NCI-H128 (cell line): Measurements from ENCODE around the gene CR1L.
"Not testable (repeated sequence)": the region's sequence is repeated elsewhere in the genome, so short reads cannot be mapped to it uniquely, and the experiment has no call there.

Experiments
- DNase-seq: peaks from one replicate; lab custom pipeline; 2025; ENCODE audit not compliant: unreplicated experiment; lab: John Stamatoyannopoulos, UW

Gene CR1L

DNA sequence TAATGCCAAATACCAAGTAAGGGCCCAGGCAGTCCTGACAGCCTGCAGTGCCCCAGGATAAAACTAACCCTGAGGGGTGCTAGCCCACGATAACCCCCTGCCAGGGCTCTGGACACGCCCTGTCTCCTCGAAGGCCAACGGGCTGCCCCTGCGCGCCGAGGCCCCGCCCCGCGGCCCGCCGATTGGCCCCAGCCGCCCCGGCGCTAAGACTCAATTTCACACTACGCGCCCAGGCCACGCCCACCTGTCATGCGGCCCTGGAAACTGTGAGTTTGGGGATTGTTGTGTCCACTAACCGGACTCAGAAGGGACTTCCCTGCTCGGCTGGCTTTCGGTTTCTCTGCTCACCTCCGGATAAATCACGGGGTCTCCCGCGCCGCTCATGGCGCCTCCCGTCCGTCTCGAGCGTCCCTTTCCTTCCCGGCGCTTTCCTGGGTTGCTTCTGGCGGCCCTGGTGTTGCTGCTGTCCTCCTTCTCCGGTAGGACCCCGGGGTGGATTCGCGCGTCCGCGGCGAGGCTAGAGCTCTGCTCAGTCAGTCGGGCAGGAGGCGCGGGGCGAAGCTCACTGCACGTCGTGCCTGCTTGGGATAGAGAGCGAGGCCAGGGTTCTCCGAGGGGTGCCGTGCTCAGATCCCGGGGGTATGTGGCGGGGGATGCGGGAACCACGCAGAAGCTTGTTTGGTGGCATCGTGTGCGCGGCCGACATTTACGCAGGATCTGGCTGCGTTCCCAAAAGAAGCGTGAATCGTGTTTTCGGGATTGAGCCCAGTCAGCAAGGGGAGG lies at the start of gene CR1L:
Gene CR1L, plus strand, starts transcription at position 282 of the 783 bp plus-strand sequence. Its CDS starts 101 bp downstream, at position 383.
- DNase-seq: no peak

DNA sequence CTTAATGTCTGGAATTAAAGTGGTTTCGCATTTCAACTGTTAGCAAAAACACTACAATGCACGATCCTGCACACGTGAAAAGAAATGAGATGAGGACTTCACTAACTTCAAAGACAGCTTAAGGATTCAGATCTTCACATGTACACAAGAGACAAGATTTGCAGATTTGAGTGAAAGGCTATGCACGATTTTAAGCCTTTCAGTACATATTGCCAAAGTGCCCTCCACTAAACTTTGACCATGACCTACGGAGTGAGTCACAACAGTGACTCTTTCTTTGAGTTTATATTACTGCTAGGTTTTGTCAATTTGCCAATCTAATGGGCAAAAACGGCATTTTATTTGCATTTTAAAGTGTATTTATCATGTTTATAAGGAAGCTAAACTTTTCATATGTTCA lies 41.2 kb upstream of the CR1L start:
- no peak for DNase-seq

DNA sequence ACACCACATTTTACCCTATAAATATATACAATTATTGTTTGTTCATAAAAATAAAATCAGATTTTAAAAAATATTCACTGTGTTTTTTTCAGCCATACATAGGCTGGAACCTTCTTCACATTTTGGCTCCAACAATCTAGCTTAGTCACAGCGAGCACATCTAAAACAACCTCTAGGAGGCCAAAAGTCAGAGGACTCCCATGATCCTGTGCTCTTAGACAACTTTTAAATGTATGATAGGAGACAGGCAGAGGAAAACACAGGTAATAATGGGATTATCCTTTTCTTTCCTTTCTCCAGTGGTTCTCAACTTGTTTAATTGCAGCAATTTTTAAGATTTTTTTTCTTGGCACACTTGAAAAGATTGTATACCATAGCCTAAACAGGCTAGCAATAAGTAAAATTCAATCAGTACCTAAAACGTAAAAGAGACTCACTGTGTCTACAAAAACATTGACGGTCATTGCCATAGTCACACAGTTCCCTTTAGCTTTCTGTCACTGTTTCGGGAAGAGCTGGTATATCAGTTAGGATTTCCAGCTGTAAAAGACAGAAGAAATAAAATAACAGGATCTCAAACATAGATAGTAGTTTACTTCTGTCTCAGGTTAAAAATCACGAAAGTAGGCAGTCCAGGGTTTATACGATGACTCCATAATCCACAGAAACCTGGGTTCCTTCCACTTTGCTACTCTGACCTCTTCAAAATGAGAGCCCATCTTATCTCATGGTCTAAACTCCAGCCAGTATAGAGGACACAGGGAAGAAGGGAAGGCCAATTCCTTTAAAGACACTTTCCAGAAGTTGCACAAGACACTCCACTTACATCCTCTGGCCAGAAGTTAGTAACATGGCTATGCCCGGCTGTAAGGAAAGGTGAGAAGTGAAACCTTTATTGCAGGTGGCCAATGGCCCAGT lies 39.2 kb upstream of the CR1L start:
- DNase-seq: no peak

DNA sequence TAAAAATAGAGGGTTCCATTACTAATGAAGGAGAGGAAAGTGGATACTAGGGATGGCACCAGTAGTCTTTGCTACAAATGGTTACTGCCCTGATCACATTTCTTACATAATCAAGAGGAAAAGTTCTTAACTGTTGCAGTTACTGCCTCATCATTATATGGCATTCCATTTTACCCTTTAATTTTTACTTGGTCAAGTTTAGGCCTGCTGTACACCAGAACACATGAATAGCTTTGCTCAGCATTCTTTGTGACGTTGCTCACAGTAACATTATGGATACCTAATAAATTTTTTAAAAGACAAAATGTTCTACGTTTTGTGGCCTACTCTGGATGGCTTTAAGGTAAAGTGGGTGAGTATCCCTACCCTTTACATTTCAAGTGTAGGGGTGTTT lies 38.6 kb upstream of the CR1L start:
- no peak for DNase-seq

DNA sequence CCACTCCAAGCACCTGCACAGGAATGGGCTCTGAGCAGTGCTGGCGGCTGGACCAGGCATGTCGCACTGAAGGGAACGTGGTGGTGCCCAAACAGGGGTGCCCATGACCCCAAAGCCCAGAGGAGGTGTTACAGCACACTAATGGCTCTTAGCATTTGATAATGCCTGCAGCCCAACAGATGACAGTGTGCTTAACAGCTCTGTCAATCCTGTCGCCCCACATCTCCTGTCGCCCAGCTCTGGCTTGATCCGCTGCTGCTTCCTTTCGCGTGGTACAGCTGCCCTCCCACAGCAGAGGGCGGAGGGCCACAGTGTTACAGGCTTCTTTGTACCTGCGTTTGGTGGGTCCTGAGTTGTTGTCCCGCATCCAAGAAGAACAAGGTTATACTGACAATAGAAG lies 32.2 kb upstream of the CR1L start:
- DNase-seq: no peak

DNA sequence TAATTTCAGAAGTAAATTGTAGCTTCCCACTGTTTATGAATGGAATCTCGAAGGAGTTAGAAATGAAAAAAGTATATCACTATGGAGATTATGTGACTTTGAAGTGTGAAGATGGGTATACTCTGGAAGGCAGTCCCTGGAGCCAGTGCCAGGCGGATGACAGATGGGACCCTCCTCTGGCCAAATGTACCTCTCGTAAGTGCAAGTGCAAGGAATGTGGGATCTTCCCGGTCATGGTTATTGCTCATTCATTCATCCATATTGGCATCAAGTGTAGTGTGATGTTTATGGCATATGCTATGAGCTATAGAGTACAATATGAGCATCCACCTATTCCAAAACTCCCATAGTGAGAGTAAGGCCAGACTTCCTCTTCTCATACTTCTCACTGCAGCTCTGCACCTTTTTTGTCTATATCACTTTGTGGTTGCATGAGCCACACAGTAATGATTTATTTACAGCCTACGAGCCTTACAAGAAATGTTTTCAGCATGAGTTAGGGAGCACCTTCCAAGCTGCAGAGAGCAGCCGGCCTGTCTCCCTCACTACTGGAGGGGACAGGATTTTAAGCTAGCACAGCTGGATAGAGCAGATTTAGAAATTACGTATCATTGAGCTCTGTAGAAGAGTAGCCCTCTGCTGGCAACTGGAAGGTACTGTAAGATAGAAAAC lies 24.9 kb upstream of the CR1L start:
- DNase-seq: no peak

DNA sequence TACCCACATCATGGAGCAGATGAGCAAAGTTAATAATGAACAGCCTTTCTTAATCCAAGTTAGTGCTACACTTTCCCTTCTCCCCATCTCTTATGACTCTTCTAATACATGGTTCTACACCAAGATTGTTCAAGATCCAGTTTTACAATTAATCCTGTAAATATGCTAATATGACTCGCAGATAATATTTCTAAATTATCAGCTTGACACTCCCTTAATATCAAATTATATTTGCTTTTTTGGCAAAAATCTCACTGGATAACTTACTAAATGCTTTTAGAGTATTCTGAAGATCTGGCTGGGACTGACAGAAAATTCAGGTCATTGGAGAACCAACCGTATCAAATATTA lies 24.4 kb upstream of the CR1L start:
- no peak for DNase-seq

DNA sequence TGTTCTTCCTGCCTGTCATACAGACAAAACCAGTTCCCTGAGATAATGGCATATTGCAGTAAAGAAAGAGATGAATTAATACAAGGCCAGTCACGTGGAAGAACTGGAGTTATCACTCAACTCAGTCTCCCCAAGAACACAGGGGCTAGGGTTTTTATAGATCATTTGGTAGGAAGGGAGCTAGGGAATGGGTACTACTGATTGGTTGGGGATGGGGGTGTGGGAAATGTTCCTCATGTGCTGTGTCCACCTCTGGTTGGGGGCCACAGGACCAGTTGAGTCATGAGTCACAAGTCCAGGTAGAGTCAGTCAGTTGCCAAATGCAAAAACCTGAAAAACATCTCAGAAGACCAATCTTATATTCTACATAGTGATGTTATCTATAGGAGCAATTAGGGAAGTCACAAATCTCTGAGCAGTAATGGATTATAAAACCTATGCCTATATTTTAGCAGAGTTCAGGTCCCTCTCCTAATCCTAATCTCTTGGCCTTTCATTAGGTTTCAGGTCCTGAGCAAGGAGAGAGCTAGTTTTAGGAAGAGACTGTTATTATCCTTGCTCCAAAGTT lies 19.3 kb upstream of the CR1L start:
- DNase-seq: not testable (repeated sequence)

DNA sequence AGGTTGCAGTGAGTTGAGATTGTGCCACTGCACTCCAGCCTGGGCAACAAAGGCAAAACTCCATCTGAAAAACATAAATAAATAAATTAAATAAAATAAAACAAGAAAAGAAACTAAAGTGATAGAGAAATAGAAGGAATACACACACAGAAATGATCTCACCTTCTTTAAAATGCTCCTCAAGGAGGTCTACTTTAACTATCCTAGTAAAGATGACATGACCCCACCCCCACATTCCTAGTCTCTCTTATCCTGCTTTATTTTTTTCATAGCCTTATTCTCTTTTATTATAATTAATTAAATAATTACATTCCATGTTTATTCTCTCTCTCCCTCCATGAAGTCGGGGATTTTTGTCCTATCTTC lies 18.0 kb upstream of the CR1L start:
- DNase-seq: no peak

DNA sequence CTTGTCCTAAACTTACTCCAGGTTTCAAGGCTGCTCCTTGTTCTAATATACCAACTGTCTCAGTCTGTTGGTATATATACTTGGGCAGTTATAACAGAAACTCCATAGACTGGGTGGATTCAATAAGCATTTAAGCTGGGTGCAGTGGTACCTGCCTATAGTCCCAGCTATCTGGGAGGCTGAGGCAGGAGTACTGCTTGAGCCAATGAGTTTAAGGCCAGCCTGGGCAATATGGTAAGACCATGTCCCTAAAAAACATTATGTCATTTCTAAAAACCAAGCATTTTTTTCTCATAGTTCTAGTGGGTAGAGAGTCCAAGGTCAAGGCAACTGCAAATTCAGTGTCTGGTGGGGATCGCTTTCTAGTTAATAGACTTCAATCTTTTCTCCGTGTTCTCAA lies 17.4 kb upstream of the CR1L start:
- no peak for DNase-seq

DNA sequence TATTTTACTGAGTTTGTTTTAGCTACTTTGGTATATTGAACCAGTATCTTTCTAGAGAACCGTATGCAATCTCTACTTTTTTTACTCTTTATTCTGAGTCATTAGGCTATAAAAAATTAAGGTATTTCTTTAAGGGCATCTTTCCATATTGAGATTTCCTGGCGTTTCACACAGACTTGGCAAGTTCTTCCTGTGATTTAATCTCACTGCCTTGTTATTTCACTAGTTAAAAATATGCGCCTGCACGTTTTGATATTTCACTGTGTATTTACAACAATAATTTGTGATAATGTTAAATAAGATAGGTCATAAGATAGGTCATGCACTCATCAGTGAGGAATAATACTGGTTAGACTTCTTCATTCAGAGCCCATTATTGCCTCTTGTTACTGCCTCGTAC lies 16.2 kb upstream of the CR1L start:
- DNase-seq: no peak

DNA sequence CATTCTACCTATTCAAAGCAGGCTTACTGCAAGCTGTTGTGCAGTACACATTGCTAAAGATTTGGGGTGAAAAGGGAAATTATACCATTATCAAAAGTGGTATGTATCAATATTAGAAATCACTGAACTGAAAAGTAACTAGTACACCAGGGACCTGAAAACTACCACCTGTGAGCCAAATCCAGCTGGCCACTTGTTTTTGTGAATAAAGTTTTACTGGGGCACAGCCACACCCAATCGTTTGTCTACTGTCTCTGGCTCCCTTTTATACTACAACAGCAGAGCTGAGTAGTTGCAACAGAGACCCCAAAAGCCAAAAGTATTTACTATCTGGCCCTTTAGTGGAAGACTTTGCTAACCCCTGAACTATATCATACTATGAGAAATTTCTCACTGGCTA lies 13.8 kb upstream of the CR1L start:
- DNase-seq: no peak

DNA sequence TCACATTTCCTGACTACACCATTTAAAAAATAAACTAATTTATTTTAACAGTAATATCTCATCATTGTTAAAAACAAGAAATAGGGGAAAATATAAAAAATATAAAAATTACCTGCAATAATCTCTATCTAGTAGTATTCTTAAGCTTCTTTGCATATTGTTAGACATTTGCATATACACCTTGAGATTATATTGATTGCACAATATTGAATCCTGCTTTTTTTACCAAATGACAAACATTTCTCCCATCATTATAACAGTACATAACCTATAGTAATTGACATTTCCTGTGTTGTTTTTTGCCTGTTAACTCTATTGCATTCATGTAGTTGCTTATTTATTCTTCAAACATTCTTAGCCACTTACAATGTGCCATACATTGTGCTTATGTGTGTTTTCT lies 11.7 kb upstream of the CR1L start:
- no peak for DNase-seq

DNA sequence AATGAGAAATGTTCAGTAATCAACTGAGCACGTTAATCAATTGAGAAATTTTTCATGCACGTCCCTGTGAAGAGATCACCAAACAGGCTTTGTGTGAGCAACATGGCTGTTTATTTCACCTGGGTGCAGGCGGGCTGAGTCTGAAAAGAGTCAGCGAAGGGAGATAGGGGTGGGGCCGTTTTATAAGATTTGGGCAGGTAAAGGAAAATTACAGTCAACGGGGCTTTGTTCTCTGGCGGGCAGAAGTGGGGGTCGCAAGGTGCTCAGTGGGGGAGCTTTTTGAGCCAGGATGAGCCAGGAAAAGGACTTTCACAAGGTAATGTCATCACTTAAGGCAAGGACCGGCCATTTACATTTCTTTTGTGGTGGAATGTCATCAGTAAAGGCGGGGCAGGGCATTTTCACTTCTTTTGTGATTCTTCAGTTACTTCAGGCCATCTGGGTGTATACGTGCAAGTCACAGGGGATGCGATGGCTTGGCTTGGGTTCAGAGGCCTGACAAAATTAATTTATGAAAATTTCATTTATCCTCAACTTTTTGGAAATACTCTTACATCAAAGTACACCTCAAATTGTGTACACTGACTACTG lies 11.1 kb upstream of the CR1L start:
- not testable (repeated sequence) for DNase-seq

DNA sequence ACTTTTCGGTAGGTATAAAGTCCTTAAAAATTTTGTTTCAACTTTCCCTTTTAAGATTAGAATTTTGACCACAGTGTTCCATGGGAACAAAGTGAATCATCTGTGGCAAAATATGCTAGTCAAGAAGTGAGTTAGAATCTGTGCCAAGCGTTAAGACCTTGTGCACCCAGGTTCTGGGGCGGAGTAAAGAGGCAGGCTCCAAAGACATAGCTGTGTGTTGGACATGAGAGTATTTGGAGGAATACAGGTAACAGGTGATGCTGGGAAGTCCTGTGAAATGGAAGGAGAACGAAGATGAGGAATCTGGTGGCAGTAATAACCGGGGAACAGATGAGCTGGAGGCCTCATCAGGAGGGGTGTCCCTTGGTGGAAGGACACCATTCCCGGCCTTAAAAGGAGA lies 10.6 kb upstream of the CR1L start:
- not testable (repeated sequence) for DNase-seq

DNA sequence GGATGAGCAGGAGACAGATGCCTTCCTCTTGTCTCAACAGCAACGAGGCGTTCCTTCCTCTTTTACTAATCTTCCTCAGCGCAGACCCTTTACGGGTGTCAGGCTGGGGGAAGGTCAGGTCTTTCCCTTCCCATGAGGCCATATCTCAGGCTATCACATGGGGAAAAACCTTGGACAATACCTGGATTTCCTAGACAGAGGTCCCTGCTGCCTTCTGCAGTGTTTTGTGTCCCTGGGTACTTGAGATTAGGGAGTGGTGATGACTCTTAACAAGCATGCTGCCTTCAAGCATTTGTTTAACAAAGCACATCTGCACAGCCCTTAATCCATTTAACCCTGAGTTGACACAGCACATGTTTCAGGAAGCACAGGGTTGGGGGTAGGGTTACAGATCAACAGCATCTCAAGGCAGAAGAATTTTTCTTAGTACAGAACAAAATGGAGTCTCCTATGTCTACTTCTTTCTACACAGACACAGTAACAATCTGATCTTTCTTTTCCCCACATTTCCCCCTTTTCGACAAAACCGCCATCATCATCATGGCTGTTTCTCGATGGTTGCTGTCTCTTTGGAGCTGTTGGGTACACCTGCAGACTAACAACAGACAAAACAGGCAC lies 9.3 kb upstream of the CR1L start:
- not testable (repeated sequence) for DNase-seq

DNA sequence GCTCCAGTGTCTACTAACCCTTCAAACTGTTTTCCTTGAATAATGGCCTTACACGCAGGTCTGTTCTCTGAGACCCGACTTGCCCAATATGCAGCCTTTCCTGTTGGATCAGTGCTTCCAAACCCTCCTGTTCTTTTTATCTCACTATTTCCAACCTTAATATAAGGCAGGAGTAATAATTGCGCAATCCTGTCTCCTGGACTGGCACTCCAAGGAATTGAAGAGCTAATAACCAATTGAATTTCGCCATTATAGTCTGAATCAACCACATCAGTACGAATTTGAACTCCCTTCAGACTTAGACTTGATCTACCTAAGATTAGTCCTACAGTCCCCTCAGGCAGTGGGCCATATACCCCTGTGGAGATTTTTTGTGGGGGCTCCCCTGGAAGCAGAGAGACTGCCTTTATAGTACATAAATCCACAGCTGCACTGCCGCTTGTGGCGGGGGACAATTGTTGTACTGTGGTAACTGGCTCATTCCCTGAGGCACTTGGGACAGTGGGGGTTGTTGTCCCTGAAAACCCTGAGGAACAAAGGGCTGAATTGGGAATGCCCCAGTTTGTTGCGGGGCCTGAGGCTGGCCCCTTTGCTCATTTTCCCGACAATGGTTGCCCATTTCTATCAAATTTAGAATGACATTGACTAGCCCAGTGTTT lies 6.3 kb upstream of the CR1L start:
- DNase-seq: not testable (repeated sequence)

DNA sequence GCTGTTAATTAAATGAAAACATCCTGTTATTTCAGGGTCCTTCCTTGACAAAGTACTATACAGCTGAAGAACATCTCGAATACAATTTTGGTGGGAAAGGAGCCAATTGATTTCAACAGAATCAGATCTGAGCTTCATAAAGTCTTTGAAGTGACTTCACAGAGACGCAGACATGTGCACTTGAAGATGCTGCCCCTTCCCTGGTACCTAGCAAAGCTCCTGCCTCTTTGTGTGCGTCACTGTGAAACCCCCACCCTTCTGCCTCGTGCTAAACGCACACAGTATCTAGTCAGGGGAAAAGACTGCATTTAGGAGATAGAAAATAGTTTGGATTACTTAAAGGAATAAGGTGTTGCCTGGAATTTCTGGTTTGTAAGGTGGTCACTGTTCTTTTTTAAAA lies 5.6 kb upstream of the CR1L start:
- not testable (repeated sequence) for DNase-seq

DNA sequence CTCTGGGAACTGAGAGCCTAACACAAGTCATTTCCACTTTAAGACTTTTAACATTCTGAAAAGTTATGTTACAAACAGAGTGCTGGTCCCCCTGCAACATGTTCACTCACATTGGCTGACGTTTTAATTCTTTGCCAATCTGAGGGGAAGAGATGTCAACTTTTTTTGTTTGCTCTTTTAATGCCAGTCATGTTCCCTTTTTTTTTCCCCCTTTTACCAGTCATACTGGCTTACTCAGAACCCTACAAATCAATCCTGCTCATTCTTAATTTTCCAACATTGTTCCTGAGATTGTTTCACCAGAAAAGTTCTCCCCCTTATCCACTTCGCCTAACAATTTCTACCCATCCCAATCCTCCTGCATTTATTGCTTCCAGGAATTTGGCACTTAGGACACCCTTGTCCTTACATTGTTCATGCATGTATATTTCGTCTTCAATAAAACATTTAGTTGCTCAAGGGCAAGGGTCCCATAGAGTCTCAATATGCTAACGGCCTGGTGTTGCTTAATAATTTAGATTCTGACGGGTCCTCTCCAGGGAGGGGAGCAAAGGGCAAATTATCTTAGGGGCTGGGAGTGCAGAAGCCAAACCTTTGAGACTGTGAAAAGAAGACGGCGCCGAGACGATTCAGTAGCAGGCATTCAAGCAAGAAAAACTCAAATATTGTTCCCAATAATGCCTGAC lies 624 bp upstream of the CR1L start:
- no peak for DNase-seq
